Stomach smooth muscle (tissue), 2 donors: ENCODE data around the gene TTC28.
"Not testable (repeated sequence)": the region's sequence is repeated elsewhere in the genome, so short reads cannot be mapped to it uniquely, and the experiment has no call there.

Experiments
- H3K27ac ChIP-seq: one replicate; pipeline ENCODE4 v1.7.0; 2013; ENCODE audit warnings: mild to moderate bottlenecking, low read length, inconsistent platforms
- H3K27me3 ChIP-seq, 2 donors: one replicate each; pipeline ENCODE4 v1.7.0; 2013; ENCODE audit warnings: low read length in 2 of 2; ENCODE audit not compliant: insufficient read depth in 2 of 2, control insufficient read depth in 1 of 2
- H3K36me3 ChIP-seq, 2 donors: one replicate each; pipeline ENCODE4 v1.7.0; 2013; ENCODE audit warnings: low read length in 2 of 2; ENCODE audit not compliant: control insufficient read depth in 2 of 2, insufficient read depth in 2 of 2
- H3K4me1 ChIP-seq: one replicate; pipeline ENCODE4 v1.7.0; 2013; ENCODE audit warnings: low read length; ENCODE audit not compliant: control insufficient read depth, insufficient read depth
- H3K4me3 ChIP-seq, 2 donors: one replicate each; pipeline ENCODE4 v1.7.0; 2013; ENCODE audit warnings: low read length in 2 of 2
- H3K9ac ChIP-seq, 2 donors: one replicate each; pipeline ENCODE4 v1.7.0; 2013; ENCODE audit warnings: low read length in 2 of 2, mild to moderate bottlenecking in 1 of 2
- H3K9me3 ChIP-seq, 2 donors: one replicate each; pipeline ENCODE4 v1.7.0; 2013; ENCODE audit warnings: low read length in 2 of 2; ENCODE audit not compliant: control insufficient read depth in 2 of 2
- donor health status: healthy.
- donor health status: Pancreatic carcinoma.

The TTC28 gene

GRCh38 chr22:28582806-28583205 lies 96.8 kb downstream of the TTC28 start:
- no peak overlapping the region for H3K4me3 ChIP-seq
- H3K27me3 ChIP-seq: no peaks in the 10 kb centered on the region
- H3K4me1 ChIP-seq: no peaks in the 10 kb centered on the region
- H3K9me3 ChIP-seq: no peaks in the 10 kb centered on the region
- no peak overlapping the region for H3K9ac ChIP-seq
- no peak overlapping the region for H3K27ac ChIP-seq
- no peaks in the 10 kb centered on the region for H3K36me3 ChIP-seq

- no peaks in the 10 kb centered on the region for H3K36me3 ChIP-seq
- H3K9ac ChIP-seq: no peak overlapping the region
- H3K9me3 ChIP-seq: no peaks in the 10 kb centered on the region
- no peak overlapping the region for H3K27ac ChIP-seq
- H3K27me3 ChIP-seq: no peaks in the 10 kb centered on the region
- no peaks in the 10 kb centered on the region for H3K4me1 ChIP-seq
- no peak overlapping the region for H3K4me3 ChIP-seq
These were observed 98.6 kb downstream of the TTC28 start for GRCh38 chr22:28581016-28581415.

GRCh38 chr22:28576162-28576561 lies 103.5 kb downstream of the TTC28 start:
- no peaks in the 10 kb centered on the region for H3K27me3 ChIP-seq
- no peak overlapping the region for H3K4me3 ChIP-seq
- no peaks in the 10 kb centered on the region for H3K9me3 ChIP-seq
- H3K36me3 ChIP-seq: no peaks in the 10 kb centered on the region
- H3K9ac ChIP-seq: no peak overlapping the region
- no peaks in the 10 kb centered on the region for H3K4me1 ChIP-seq
- H3K27ac ChIP-seq: no peak overlapping the region

- H3K4me3 ChIP-seq: no peak overlapping the region
- H3K27ac ChIP-seq: no peak overlapping the region
- H3K36me3 ChIP-seq: no peaks in the 10 kb centered on the region
- no peaks in the 10 kb centered on the region for H3K4me1 ChIP-seq
- H3K9ac ChIP-seq: no peak overlapping the region
- H3K9me3 ChIP-seq: no peaks in the 10 kb centered on the region
- no peaks in the 10 kb centered on the region for H3K27me3 ChIP-seq
These were observed 105.4 kb downstream of the TTC28 start for GRCh38 chr22:28574159-28574788.

GRCh38 chr22:28570696-28571373 lies 108.8 kb downstream of the TTC28 start:
- no peaks in the 10 kb centered on the region for H3K27me3 ChIP-seq
- no peak overlapping the region for H3K4me3 ChIP-seq
- no peaks in the 10 kb centered on the region for H3K9me3 ChIP-seq
- no peak overlapping the region for H3K9ac ChIP-seq
- H3K4me1 ChIP-seq: no peaks in the 10 kb centered on the region
- no peak overlapping the region for H3K27ac ChIP-seq
- no peaks in the 10 kb centered on the region for H3K36me3 ChIP-seq

- not testable (repeated sequence) for H3K36me3 ChIP-seq, H3K27me3 ChIP-seq, H3K4me3 ChIP-seq, H3K27ac ChIP-seq, H3K9ac ChIP-seq, H3K4me1 ChIP-seq, H3K9me3 ChIP-seq
These were observed 110.7 kb downstream of the TTC28 start for GRCh38 chr22:28568974-28569373.

- no peak overlapping the region for H3K27ac ChIP-seq
These were observed 111.5 kb downstream of the TTC28 start for GRCh38 chr22:28568099-28568498.

GRCh38 chr22:28566920-28567499 lies 112.6 kb downstream of the TTC28 start:
- H3K27me3 ChIP-seq, H3K27ac ChIP-seq, H3K9me3 ChIP-seq, H3K36me3 ChIP-seq, H3K4me3 ChIP-seq, H3K4me1 ChIP-seq, H3K9ac ChIP-seq: not testable (repeated sequence)

More at GRCh38 chr22:28568099-28568498, 111.5 kb downstream of the TTC28 start:
- H3K36me3 ChIP-seq: no peaks in the 10 kb centered on the region
- H3K27me3 ChIP-seq: no peaks in the 10 kb centered on the region
- H3K4me3 ChIP-seq: no peak overlapping the region
- H3K9ac ChIP-seq: no peak overlapping the region
- no peaks in the 10 kb centered on the region for H3K4me1 ChIP-seq
- no peaks in the 10 kb centered on the region for H3K9me3 ChIP-seq

- Histone ChIP-seq H3K27me3 (no peaks in the 10 kb centered on the region), H3K27ac (no peak overlapping the region), H3K36me3 (no peaks in the 10 kb centered on the region), H3K4me3 (no peak overlapping the region), H3K9ac (no peak overlapping the region), H3K9me3 (no peaks in the 10 kb centered on the region), H3K4me1 (no peaks in the 10 kb centered on the region)
These were observed 116.0 kb downstream of the TTC28 start for GRCh38 chr22:28563636-28564035.

GRCh38 chr22:28562324-28562723 lies 117.3 kb downstream of the TTC28 start:
- no peaks in the 10 kb centered on the region for H3K9me3 ChIP-seq
- H3K4me1 ChIP-seq: no peaks in the 10 kb centered on the region
- H3K27ac ChIP-seq: no peak overlapping the region
- H3K36me3 ChIP-seq: no peaks in the 10 kb centered on the region
- H3K9ac ChIP-seq: no peak overlapping the region
- no peak overlapping the region for H3K4me3 ChIP-seq
- no peaks in the 10 kb centered on the region for H3K27me3 ChIP-seq

- H3K4me3 ChIP-seq: not testable (repeated sequence)
These were observed 118.9 kb downstream of the TTC28 start for GRCh38 chr22:28560743-28561101.

More at GRCh38 chr22:28560743-28561101, 118.9 kb downstream of the TTC28 start:
- H3K27ac ChIP-seq, H3K27me3 ChIP-seq, H3K9me3 ChIP-seq, H3K36me3 ChIP-seq, H3K4me1 ChIP-seq, H3K9ac ChIP-seq: not testable (repeated sequence)
